DMS53 treated with DMSO at 0.1 percent for 48 hours (cell line): Measurements from ENCODE around the gene PPL.
"Not testable (repeated sequence)": the region's sequence is repeated elsewhere in the genome, so short reads cannot be mapped to it uniquely, and the experiment has no call there.

Experiments
- DNase-seq: peaks from one replicate; lab custom pipeline; 2025; ENCODE audit not compliant: unreplicated experiment; lab: John Stamatoyannopoulos, UW

PPL gene

GRCh38 chr16:4958510-4959438 lies 21.8 kb upstream of the PPL start:
- DNase-seq, result no peak

DNA sequence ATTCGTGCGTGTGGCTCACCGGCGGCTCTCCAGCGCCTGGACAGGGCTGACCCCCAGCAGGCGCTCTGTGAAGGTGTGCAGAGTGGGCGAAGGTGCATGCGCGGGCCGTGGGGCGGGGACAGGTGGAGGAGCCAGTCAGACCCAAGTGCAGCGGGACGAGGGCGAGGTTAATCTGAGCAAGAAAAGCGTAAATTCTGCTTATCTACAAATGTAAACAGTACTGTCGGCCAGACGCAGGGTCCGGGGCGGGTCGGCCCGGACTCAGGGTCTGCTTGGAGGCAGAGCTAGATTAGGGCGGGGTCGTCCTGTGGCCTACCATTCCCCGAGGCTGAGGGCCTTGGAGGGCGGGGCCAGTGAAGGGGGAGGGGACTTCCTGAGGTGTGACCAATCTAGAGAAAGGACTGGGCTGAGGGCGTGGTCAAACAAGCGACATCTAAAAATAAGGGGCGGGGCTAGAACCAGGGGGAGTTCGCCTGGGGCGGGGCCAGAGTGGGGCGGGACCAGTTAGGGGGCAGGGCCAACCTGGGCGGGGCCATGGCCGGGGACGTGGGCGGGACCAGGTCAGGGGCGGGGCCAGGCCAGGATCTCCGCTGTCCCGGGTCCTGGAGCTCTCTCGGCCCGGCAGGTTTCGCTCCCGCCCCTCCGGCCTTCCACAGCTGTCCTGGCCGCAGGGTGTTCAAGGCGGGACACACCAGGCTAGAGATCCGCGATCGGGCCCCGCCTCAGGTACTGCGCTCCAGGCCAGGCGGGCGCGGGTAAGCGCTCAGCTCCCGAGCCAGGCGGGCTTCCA lies 21.0 kb upstream of the PPL start, which contains the start of gene SEC14L5:
SEC14L5 (plus strand) TSS at position 611 of the 790 bp plus-strand sequence. CDS start 994 bp downstream, outside the sequence.
- DNase-seq, result peak; percentile 95

GRCh38 chr16:4957420-4957719 lies 20.4 kb upstream of the PPL start:
- no peak for DNase-seq

GRCh38 chr16:4954714-4955113 lies 17.8 kb upstream of the PPL start:
- DNase-seq, result no peak

DNA sequence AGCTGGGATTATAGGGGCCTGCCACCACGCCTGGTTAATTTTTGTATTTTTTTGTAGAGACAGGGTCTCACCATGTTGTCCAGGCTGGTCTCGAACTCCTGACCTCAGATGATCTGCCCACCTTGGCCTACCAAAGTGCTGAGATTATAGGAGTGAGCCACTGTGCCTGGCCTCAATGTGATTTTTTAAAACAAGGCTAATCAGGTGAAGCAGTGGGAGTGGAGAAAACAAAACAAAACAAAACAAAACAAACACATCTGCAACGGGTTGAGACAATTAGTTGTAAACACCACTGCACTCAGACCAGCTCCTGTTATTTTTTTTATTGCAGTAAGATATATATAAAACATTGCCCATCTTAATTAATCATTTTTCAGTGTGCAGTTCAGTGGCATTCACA lies 14.6 kb upstream of the PPL start:
- not testable (repeated sequence) for DNase-seq

GRCh38 chr16:4949986-4950385 lies 13.0 kb upstream of the PPL start:
- no peak for DNase-seq

GRCh38 chr16:4948903-4949766 lies 12.2 kb upstream of the PPL start:
- no peak for DNase-seq

DNA sequence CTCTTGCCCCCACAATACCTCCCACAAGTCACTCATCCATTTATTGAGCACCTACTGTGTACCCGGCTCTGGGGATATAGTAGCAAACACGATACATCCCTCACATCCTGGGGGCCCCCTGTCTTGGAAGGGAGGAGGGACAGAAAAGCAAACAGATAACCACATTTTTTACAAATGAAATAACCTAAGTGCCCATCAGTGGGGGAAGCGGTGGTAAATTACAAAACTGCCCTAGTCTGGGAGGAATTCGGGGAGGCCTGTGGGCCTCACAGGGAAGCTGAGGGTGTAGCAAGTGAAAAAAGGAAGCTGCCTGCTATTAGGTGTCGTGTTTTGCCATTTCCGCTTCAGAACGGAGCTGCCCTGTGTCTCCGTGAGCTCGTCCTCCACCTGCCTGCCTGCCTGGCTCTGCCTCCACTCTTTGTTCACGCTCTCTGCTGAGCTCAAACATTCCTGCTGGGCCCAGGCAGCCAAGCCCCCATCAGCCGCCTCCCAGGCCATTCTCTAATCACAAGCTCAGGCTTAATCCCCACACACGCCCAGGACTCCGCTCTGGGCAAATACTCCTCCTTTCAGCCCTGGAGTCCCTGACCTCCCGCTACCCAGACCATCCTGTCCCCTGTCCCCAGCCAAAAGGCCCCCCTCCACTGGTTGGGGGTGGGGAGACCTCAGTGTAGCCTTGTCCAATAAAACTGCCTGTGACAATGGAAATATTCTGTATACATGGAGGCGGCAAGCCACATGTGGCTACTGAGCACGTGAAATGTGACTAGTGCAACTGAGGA lies 11.0 kb upstream of the PPL start:
- no peak for DNase-seq

- DNase-seq, result no peak
Measured at GRCh38 chr16:4946917-4947316, 10.0 kb upstream of the PPL start.

GRCh38 chr16:4945560-4946502 lies 8.9 kb upstream of the PPL start:
- DNase-seq, result no peak

- DNase-seq, result peak; percentile 83
Measured at GRCh38 chr16:4944333-4945281, 7.7 kb upstream of the PPL start.

DNA sequence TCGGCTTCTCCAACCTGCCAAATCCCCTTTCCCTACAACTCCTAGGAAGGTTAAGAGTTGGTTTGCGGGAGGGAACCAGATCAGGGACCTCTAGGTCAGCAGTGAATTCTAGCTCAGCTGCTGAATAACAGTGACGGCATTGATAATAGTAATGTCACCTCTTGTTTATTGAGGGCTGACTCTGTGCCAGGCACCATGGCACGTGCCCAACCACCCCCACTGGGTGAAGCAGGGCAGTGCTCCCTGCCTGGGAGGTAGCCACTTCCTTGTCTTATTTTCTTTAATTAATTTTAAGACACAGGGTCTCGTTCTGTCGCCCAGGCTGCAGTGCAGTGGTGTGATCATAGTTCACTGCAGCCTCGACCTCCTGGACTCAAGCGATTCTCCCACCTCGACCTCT lies 5.5 kb upstream of the PPL start:
- DNase-seq, result no peak

GRCh38 chr16:4940719-4941118 lies 3.8 kb upstream of the PPL start:
- DNase-seq, result no peak

DNA sequence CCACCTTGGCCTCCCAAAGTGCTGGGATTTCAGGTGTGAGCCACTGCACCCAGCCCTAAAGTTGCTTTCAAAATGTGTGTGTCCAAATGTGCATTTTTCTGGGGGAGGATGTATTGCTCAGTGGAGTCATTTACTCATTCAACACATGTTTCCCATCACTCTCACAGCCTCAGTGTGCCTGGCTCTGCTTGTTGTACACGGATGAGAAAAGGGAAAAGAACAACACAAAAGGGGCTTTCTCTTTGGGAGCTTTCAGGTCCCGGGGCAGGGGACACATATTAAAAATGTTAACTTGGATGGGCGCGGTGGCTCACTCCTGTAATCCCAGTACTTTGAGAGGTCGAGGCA lies 1.7 kb upstream of the PPL start:
- DNase-seq, result no peak

GRCh38 chr16:4937782-4938682 lies 1.1 kb upstream of the PPL start:
- no peak for DNase-seq

DNA sequence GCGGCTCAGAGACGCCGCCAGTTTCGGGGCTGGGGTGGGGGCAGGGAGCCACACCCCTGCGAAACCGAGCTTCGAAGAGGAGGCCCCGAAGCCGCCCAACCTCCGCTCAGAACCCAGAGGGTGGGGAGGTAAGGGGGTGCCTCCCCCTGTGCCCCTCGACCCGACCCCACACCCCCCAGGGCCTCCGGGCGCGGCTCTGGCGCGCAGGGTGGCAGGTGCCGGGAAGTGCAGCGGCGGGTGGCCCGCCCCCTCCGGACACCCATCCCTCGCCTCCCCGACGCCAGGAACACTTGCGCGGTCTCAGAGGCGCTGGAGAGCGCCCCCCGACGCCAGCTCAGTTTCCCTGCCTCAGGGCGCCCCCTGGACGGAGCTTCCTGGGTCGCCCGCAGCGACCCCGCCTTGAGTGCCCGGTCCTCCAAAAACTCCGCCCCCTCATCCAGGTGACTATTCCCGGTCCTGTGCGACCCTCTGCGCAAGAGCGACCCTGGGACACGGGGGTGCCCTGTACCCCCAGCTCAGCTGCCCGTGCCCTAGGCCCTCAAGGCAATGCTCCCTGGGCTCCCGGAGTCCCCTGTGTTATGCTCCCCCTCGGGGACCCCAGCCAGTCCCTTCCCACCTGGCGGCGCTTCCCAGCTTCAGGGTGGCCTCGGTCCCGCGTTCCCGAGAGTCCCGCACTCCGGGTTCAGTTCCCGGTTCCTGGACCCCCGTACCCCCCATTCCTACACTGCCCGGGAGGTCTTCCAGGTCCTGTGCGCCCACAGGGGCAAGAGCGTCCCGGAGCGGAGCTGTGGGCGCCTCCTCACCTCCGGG lies 562 bp downstream of the PPL start:
- DNase-seq, result peak; percentile 6
